Measurements from ENCODE around the gene CYP2C8. TPM values are rescaled to one million over a fixed set of nuclear protein-coding genes. Genes with fewer than 3 reads are reported as not detected.

Gene CYP2C8
- total and polyA plus RNA-seq, 2 experiments from 2014 or later: 1.2 to 4.1 TPM

- Histone ChIP-seq H2AFZ (no peak overlapping the region), H3K27me3 (ENCODE audit: insufficient read depth) (no peaks in the 10 kb centered on the region), H3K4me2 (no peak overlapping the region), H3F3A (replicated peaks; ENCODE audit: low read depth) (no peaks in the 10 kb centered on the region), H4K20me1 (replicated peaks; ENCODE audit: insufficient read depth) (no peaks in the 10 kb centered on the region), H3K4me1 (ENCODE audit: insufficient read depth) (no peaks in the 10 kb centered on the region), H3K4me3 (no peak overlapping the region), H3K27ac (ENCODE audit: low read depth) (no peak overlapping the region), H3K79me2 (replicated peaks; ENCODE audit: insufficient read depth) (no peaks in the 10 kb centered on the region), H3K36me3 (ENCODE audit: insufficient read depth) (0 out of 2 replicates have a peak, but pooled peaks cover 2% of the 10 kb centered on the region), H3K9me2 (ENCODE audit: insufficient read depth) (peaks cover 4% of the 10 kb centered on the region)
- H3K9me3 Mint-ChIP-seq: peaks cover 75% of the 10 kb centered on the region
- H3K4me1 Mint-ChIP-seq: no peaks in the 10 kb centered on the region
- ATAC-seq: no peak
- H3K4me3 Mint-ChIP-seq: no peak overlapping the region
- H3K27me3 Mint-ChIP-seq (ENCODE audit: insufficient read depth, low read depth, poor library complexity): no peaks in the 10 kb centered on the region
- peaks cover 30% of the 10 kb centered on the region for H3K36me3 Mint-ChIP-seq (ENCODE audit: low read depth)
- TF ChIP-seq STAT1 (IDR thresholded peaks at IDR 0.05; ENCODE audit: unreplicated experiment) (no peak), POLR2AphosphoS5 (IDR thresholded peaks at IDR 0.05; ENCODE audit: low read depth) (no peak), ZNF331 (CRISPR knock-in tag; IDR thresholded peaks at IDR 0.05; ENCODE audit: low read depth) (no peak), CTCF (conservative IDR thresholded peaks at IDR 0.05; ENCODE audit: low read depth in 2 of 2) (no peak), EZH2 (IDR thresholded peaks at IDR 0.05; ENCODE audit: low read depth, unreplicated experiment) (no peak), JUNB (IDR thresholded peaks at IDR 0.05; ENCODE audit: unreplicated experiment) (no peak), CREB1 (CRISPR knock-in tag; IDR thresholded peaks at IDR 0.05; ENCODE audit: low read depth) (no peak), REST (IDR thresholded peaks at IDR 0.05; ENCODE audit: unreplicated experiment) (no peak), ZNF114 (CRISPR knock-in tag; IDR thresholded peaks at IDR 0.05) (no peak), ZNF462 (CRISPR knock-in tag; IDR thresholded peaks at IDR 0.05) (no peak), EZH2phosphoT487 (IDR thresholded peaks at IDR 0.05; ENCODE audit: unreplicated experiment) (no peak), ETS1 (IDR thresholded peaks at IDR 0.05) (no peak), NANOG (IDR thresholded peaks at IDR 0.05; ENCODE audit: borderline replicate concordance) (no peak)
- H3K27ac Mint-ChIP-seq: no peak overlapping the region
- DNase-seq (ENCODE audit: low spot score): no peak
Observed at GRCh38 chr10:95116869-95117269, 47.6 kb upstream of the CYP2C8 start.
